ENCODE data around the gene AGL. TPM values are rescaled to one million over a fixed set of nuclear protein-coding genes. Genes with fewer than 3 reads are reported as not detected.

AGL gene
- total and polyA plus RNA-seq, 2 experiments from 2014 or later = 13.4 to 22.9 TPM

- TF ChIP-seq REST (IDR thresholded peaks at IDR 0.05; ENCODE audit: unreplicated experiment) (no peak), CREB1 (CRISPR knock-in tag; IDR thresholded peaks at IDR 0.05; ENCODE audit: low read depth) (no peak), ZNF114 (CRISPR knock-in tag; IDR thresholded peaks at IDR 0.05) (no peak), POLR2AphosphoS5 (IDR thresholded peaks at IDR 0.05; ENCODE audit: low read depth) (no peak), STAT1 (IDR thresholded peaks at IDR 0.05; ENCODE audit: unreplicated experiment) (no peak), ZNF331 (CRISPR knock-in tag; IDR thresholded peaks at IDR 0.05; ENCODE audit: low read depth) (no peak)
These were observed 113.1 kb downstream of the AGL start (continued) for GRCh38 chr1:99963041-99963795.

GRCh38 chr1:99964806-99965205 lies 114.6 kb downstream of the AGL start:
- DNase-seq (ENCODE audit: low spot score) = peak; percentile 24
- no peak for ATAC-seq
- Histone ChIP-seq H3K27ac (ENCODE audit: low read depth) (no peak overlapping the region), H3K4me1 (ENCODE audit: insufficient read depth) (peaks cover 8% of the 10 kb centered on the region), H3K36me3 (ENCODE audit: insufficient read depth) (no peaks in the 10 kb centered on the region), H3K27me3 (ENCODE audit: insufficient read depth) (no peaks in the 10 kb centered on the region), H2AFZ (peak overlapping the region; percentile 1; the same call in 1 of the 2 replicates), H3K4me3 (no peak overlapping the region), H4K20me1 (replicated peaks; ENCODE audit: insufficient read depth) (no peaks in the 10 kb centered on the region), H3F3A (replicated peaks; ENCODE audit: low read depth) (0 out of 2 replicates have a peak, but pooled peaks cover 6% of the 10 kb centered on the region), H3K4me2 (no peak overlapping the region), H3K79me2 (replicated peaks; ENCODE audit: insufficient read depth) (no peaks in the 10 kb centered on the region), H3K9me2 (ENCODE audit: insufficient read depth) (no peaks in the 10 kb centered on the region)
- Mint-ChIP-seq H3K27ac (no peak overlapping the region), H3K4me1 (peaks cover 6% of the 10 kb centered on the region; the same call in 2 of the 3 replicates), H3K36me3 (ENCODE audit: low read depth) (no peaks in the 10 kb centered on the region), H3K9me3 (no peaks in the 10 kb centered on the region), H3K27me3 (ENCODE audit: insufficient read depth, low read depth, poor library complexity) (peaks cover 6% of the 10 kb centered on the region), H3K4me3 (no peak overlapping the region)
- TF ChIP-seq ZNF462 (CRISPR knock-in tag; IDR thresholded peaks at IDR 0.05) = no peak
- TF ChIP-seq CTCF (conservative IDR thresholded peaks at IDR 0.05; ENCODE audit: low read depth in 2 of 2) = no peak
- no peak for TF ChIP-seq STAT1 (IDR thresholded peaks at IDR 0.05; ENCODE audit: unreplicated experiment)
- no peak for TF ChIP-seq ETS1 (IDR thresholded peaks at IDR 0.05)
- TF ChIP-seq CREB1 (CRISPR knock-in tag; IDR thresholded peaks at IDR 0.05; ENCODE audit: low read depth) = no peak
- TF ChIP-seq JUNB (IDR thresholded peaks at IDR 0.05; ENCODE audit: unreplicated experiment) = no peak
- no peak for TF ChIP-seq ZNF331 (CRISPR knock-in tag; IDR thresholded peaks at IDR 0.05; ENCODE audit: low read depth)

Data from GM23338 (cell line).